OCI-LY7 (cell line): ENCODE results near the gene EVX2. TPM values are rescaled to one million over a fixed set of nuclear protein-coding genes. Genes with fewer than 3 reads are reported as not detected.

ENCODE experiments used
- BruUV-seq: library from RNA; stranded (reverse); fragments of 400-500 nt; replicated peaks from 2 replicates; lab custom pipeline; 2021; lab: Mats Ljungman, UMichigan
- CTCF ChIA-PET: fragments of 300-600 bp; sonication (Branson Sonifier 250); formaldehyde crosslinking; loops from one replicate; lab custom pipeline; 2022; ENCODE audit warnings: antibody characterized with exemption; ENCODE audit not compliant: unreplicated experiment; lab: Charles Lee
- POLR2A ChIA-PET: fragments of 300-600 bp; sonication (Branson Sonifier 250); formaldehyde crosslinking; loops from one replicate; lab custom pipeline; 2022; ENCODE audit warnings: antibody characterized with exemption; lab: Charles Lee
- DNase-seq: peaks from one replicate; pipeline ENCODE4 v3.0.0-alpha.2; 2015; ENCODE audit warnings: low spot score
- H2AFZ ChIP-seq: fragments of 200-600 bp; sonication (generic), shearing (Covaris generic); 2 replicates; pipeline ENCODE4 v1.6.1; 2014; ENCODE audit warnings: mild to moderate bottlenecking, antibody characterized with exemption, low read length, moderate library complexity
- H3K27ac ChIP-seq: fragments of 200-600 bp; sonication (generic); 2 replicates; pipeline ENCODE4 v1.5.1; 2014; ENCODE audit warnings: mixed run types, low read depth, mild to moderate bottlenecking, moderate library complexity, low read length, inconsistent platforms; ENCODE audit not compliant: poor library complexity, severe bottlenecking
- H3K36me3 ChIP-seq: fragments of 200-600 bp; sonication (generic); 2 replicates; pipeline ENCODE4 v1.6.1; 2014; ENCODE audit warnings: mild to moderate bottlenecking, antibody characterized with exemption, low read length, moderate library complexity, mixed read lengths; ENCODE audit not compliant: insufficient read depth
- H3K4me1 ChIP-seq: fragments of 200-600 bp; sonication (generic); 2 replicates; pipeline ENCODE4 v1.5.1; 2014; ENCODE audit warnings: mild to moderate bottlenecking, low read length; ENCODE audit not compliant: insufficient read depth, poor library complexity, severe bottlenecking
- H3K4me2 ChIP-seq: fragments of 200-600 bp; sonication (generic); 2 replicates; pipeline ENCODE4 v1.6.1; 2014; ENCODE audit warnings: mild to moderate bottlenecking, low read length
- H3K4me3 ChIP-seq: fragments of 200-600 bp; sonication (generic); 2 replicates; pipeline ENCODE4 v1.5.1; 2014; ENCODE audit warnings: mild to moderate bottlenecking, low read depth, low read length; ENCODE audit not compliant: poor library complexity, severe bottlenecking
- H3K79me2 ChIP-seq: fragments of 200-600 bp; sonication (generic); 2 replicates; pipeline ENCODE4 v1.6.1; 2016; ENCODE audit warnings: low read depth, mild to moderate bottlenecking, low read length, moderate library complexity, mixed read lengths; ENCODE audit not compliant: insufficient read depth
- H3K9me2 ChIP-seq: fragments of 200-600 bp; sonication (generic); 2 replicates; pipeline ENCODE4 v1.6.1; 2016; ENCODE audit warnings: mild to moderate bottlenecking, low read length, mixed read lengths; ENCODE audit not compliant: insufficient read depth
- H3K9me3 ChIP-seq: fragments of 200-600 bp; sonication (generic); 2 replicates; pipeline ENCODE4 v1.6.1; 2014; ENCODE audit warnings: mild to moderate bottlenecking, mixed run types, low read length, mixed read lengths
- H4K20me1 ChIP-seq: fragments of 200-600 bp; sonication (generic); 2 replicates; pipeline ENCODE4 v1.6.1; 2014; ENCODE audit warnings: mild to moderate bottlenecking, antibody characterized with exemption, low read length, moderate library complexity, mixed read lengths; ENCODE audit not compliant: insufficient read depth
- EZH2phosphoT487 ChIP-seq: fragments of 200-600 bp; sonication (generic); IDR thresholded peaks from 2 replicates; pipeline ENCODE4 v1.6.1; 2018; ENCODE audit warnings: low read depth, borderline replicate concordance, mild to moderate bottlenecking, mixed run types, antibody characterized with exemption, low read length, moderate library complexity, mixed read lengths
- intact Hi-C: fragments of 100-400 bp; cut with micrococcal nuclease; formaldehyde crosslinking; loops from one replicate; pipeline ENCODE4 v1.10.0; 2022; ENCODE audit not compliant: unreplicated experiment
- total RNA-seq, 2 experiments: library from RNA; depleted of rRNA in 1 of 2; stranded (reverse); fragments of >200 nt in 1 of 2; shearing (Covaris generic) in 1 of 2; gene quantifications; 2 replicates each; pipeline ENCODE4 v1.2.3, GENCODE V29; 2014 to 2022
- TF ChIP-seq, protein P1 (sequence below): fragments of 200-600 bp; sonication (generic); conservative IDR thresholded peaks from 2 replicates; pipeline ENCODE4 v1.5.1; 2014; ENCODE audit warnings: mild to moderate bottlenecking, antibody characterized with exemption, low read length, moderate library complexity, mixed read lengths

EVX2 gene
- total RNA-seq, 2 experiments from 2014 or later, result not detected

DNA sequence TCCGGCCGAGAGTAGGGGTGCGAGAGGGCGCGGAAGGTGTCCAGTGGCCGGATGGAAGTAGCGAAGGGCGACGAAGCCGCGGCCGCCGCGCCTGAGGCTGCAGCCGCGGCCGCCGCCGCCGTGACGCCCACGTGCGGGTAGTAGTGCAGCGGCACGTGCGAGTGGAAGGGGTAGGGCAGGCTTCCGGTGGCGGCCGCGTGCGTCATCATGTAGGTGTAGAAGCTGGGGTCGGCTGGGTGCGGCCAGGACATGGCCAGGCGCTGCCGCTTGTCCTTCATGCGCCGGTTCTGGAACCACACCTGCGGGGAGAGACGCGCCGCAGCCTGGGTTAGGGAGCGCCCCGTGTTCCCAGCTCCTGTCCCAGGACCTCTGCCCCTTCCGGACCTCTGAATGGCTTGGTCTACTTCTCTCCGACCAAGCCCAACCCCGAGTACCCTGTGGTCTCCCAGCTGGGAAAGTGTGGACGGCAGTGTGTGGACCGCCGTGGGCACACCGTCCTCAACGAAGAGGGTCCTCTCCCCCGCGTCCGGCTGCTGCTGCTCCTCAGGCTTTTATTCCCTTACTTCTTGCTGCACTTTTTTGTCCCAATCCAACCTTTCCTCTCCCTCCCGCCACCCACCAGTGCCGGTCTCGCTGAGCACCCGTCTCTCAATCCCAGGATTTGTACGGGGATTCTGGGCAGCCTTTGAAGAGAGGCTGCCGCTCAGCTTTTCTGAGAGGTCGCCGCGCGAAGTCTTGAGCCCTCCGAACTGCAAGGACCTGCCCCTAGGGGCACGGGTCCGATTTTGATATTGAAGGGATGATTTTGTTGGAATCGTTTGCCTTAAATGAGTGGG, 3.0 kb downstream of the EVX2 start:
- TF ChIP-seq, protein P1, sequence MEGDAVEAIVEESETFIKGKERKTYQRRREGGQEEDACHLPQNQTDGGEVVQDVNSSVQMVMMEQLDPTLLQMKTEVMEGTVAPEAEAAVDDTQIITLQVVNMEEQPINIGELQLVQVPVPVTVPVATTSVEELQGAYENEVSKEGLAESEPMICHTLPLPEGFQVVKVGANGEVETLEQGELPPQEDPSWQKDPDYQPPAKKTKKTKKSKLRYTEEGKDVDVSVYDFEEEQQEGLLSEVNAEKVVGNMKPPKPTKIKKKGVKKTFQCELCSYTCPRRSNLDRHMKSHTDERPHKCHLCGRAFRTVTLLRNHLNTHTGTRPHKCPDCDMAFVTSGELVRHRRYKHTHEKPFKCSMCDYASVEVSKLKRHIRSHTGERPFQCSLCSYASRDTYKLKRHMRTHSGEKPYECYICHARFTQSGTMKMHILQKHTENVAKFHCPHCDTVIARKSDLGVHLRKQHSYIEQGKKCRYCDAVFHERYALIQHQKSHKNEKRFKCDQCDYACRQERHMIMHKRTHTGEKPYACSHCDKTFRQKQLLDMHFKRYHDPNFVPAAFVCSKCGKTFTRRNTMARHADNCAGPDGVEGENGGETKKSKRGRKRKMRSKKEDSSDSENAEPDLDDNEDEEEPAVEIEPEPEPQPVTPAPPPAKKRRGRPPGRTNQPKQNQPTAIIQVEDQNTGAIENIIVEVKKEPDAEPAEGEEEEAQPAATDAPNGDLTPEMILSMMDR, result no peak
- no peak for TF ChIP-seq EZH2phosphoT487
- ChIA-PET POLR2A (no interaction called here), CTCF (no interaction called here)
- no peak for DNase-seq
- H3K9me3 ChIP-seq, result no peaks in the 10 kb centered on the region
- BruUV-seq, result no TSS peak
- H3K4me1 ChIP-seq, result no peaks in the 10 kb centered on the region
- H4K20me1 ChIP-seq, result no peaks in the 10 kb centered on the region
- H2AFZ ChIP-seq, result no peak overlapping the region
- H3K4me3 ChIP-seq, result no peak overlapping the region
- no peak overlapping the region for H3K27ac ChIP-seq
- H3K36me3 ChIP-seq, result no peaks in the 10 kb centered on the region
- H3K79me2 ChIP-seq, result no peaks in the 10 kb centered on the region
- intact Hi-C loops, result no loop called here
- no peak overlapping the region for H3K4me2 ChIP-seq
- H3K9me2 ChIP-seq, result no peaks in the 10 kb centered on the region

DNA sequence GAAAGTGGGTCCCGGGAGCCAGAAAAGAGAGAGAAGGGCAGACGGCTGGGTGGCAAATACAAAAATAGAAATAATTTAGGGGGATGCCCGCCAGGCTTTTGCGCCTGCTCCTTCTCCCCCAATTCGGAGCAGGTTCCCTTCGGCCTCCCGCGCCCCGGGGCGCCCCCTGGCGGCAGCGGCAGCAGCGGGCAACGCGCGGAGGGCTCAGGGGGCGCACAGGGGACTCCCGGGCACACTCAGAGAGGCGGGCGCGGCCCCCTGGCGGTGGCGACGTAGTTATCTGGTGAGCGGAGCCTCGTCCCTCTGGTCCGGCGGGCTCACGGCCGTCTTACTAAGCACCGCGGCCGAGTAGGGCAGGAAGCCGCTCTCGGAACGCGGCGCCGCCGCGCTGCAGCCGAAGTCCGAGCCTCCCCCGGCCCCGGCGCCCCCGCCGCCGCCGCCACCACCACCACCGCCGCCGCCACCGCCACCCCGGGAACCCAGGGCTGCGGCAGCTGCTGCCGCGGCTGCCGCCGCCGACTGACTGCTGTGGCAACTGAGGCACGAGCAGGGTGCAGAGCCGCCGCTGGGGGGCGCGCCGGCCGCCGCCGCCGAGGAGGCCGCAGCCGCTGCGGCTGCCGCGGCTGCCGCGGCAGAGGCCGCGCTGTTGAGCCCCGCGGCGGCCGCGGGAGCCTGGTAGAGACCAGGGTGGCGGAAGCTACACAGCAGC, 3.8 kb downstream of the EVX2 start:
- H3K36me3 ChIP-seq, result no peaks in the 10 kb centered on the region
- H3K9me3 ChIP-seq, result no peaks in the 10 kb centered on the region
- H3K79me2 ChIP-seq, result no peaks in the 10 kb centered on the region
- H3K4me3 ChIP-seq, result no peak overlapping the region
- H3K9me2 ChIP-seq, result no peaks in the 10 kb centered on the region
- no TSS peak for BruUV-seq
- no peak overlapping the region for H2AFZ ChIP-seq
- no peaks in the 10 kb centered on the region for H4K20me1 ChIP-seq
- intact Hi-C loops, result no loop called here
- no peak overlapping the region for H3K4me2 ChIP-seq
- no peak for TF ChIP-seq EZH2phosphoT487
- TF ChIP-seq, protein P1, result no peak
- ChIA-PET CTCF (no interaction called here), POLR2A (interaction anchor here (0.6 kb wide), 1 partner anchor 433 kb away, joined by 4 read pairs; no protein-coding TSS in a partner anchor)
- no peak overlapping the region for H3K27ac ChIP-seq
- H3K4me1 ChIP-seq, result no peaks in the 10 kb centered on the region
- DNase-seq, result no peak
